HEK293 (cell line): Measurements from ENCODE around the gene TMPRSS4.

Source experiments
- BCL11A ChIP-seq: fragments of 450-650 bp; formaldehyde crosslinking; IDR thresholded peaks from 2 replicates; pipeline ENCODE4 v1.5.1; 2016; ENCODE audit warnings: low read depth, missing biosample characterization, missing genetic modification characterization
- EGR2 ChIP-seq: fragments of 450-650 bp; formaldehyde crosslinking; IDR thresholded peaks from 2 replicates; pipeline ENCODE4 v1.5.1; 2016; ENCODE audit warnings: low read depth, missing biosample characterization, missing genetic modification characterization
- SCRT1 ChIP-seq: fragments of 450-650 bp; formaldehyde crosslinking; IDR thresholded peaks from 2 replicates; pipeline ENCODE4 v1.5.1; 2016; ENCODE audit warnings: missing biosample characterization, missing genetic modification characterization, borderline replicate concordance
- SP2 ChIP-seq: fragments of 450-650 bp; formaldehyde crosslinking; IDR thresholded peaks from 2 replicates; pipeline ENCODE4 v1.5.1; 2016; ENCODE audit warnings: missing biosample characterization, missing genetic modification characterization
- SP3 ChIP-seq: fragments of 450-650 bp; formaldehyde crosslinking; IDR thresholded peaks from 2 replicates; pipeline ENCODE4 v1.5.1; 2016; ENCODE audit warnings: missing biosample characterization, missing genetic modification characterization
- WT1 ChIP-seq: fragments of 450-650 bp; formaldehyde crosslinking; IDR thresholded peaks from 2 replicates; pipeline ENCODE4 v1.5.1; 2016; ENCODE audit warnings: missing biosample characterization, missing genetic modification characterization
- ZBTB17 ChIP-seq: fragments of 450-650 bp; formaldehyde crosslinking; IDR thresholded peaks from 2 replicates; pipeline ENCODE4 v1.5.1; 2016; ENCODE audit warnings: missing biosample characterization, missing genetic modification characterization
- ZBTB7A ChIP-seq: fragments of 450-650 bp; formaldehyde crosslinking; IDR thresholded peaks from 2 replicates; pipeline ENCODE4 v1.5.1; 2016; ENCODE audit warnings: low read depth, missing biosample characterization, missing genetic modification characterization
- ZFP37 ChIP-seq: fragments of 450-650 bp; formaldehyde crosslinking; IDR thresholded peaks from 2 replicates; pipeline ENCODE4 v1.5.1; 2016; ENCODE audit warnings: missing biosample characterization, missing genetic modification characterization
- ZIC2 ChIP-seq: fragments of 450-650 bp; formaldehyde crosslinking; IDR thresholded peaks from 2 replicates; pipeline ENCODE4 v1.5.1; 2016; ENCODE audit warnings: missing biosample characterization, missing genetic modification characterization
- ZNF10 ChIP-seq: fragments of 450-650 bp; formaldehyde crosslinking; IDR thresholded peaks from 2 replicates; pipeline ENCODE4 v1.5.1; 2017; ENCODE audit warnings: missing biosample characterization, missing genetic modification characterization
- ZNF19 ChIP-seq: fragments of 450-650 bp; formaldehyde crosslinking; IDR thresholded peaks from 2 replicates; pipeline ENCODE4; 2016; ENCODE audit warnings: missing biosample characterization, missing genetic modification characterization, low read depth
- ZNF214 ChIP-seq: fragments of 450-650 bp; formaldehyde crosslinking; IDR thresholded peaks from 2 replicates; pipeline ENCODE4 v1.5.1; 2017; ENCODE audit warnings: missing biosample characterization, mild to moderate bottlenecking, missing genetic modification characterization, borderline replicate concordance
- ZNF394 ChIP-seq: fragments of 450-650 bp; formaldehyde crosslinking; IDR thresholded peaks from 2 replicates; pipeline ENCODE4 v1.5.1; 2016; ENCODE audit warnings: missing biosample characterization, missing genetic modification characterization, mild to moderate bottlenecking, moderate library complexity, borderline replicate concordance
- ZNF404 ChIP-seq: fragments of 450-650 bp; formaldehyde crosslinking; IDR thresholded peaks from 2 replicates; pipeline ENCODE4 v1.5.1; 2017; ENCODE audit warnings: missing biosample characterization, missing genetic modification characterization
- ZNF423 ChIP-seq: fragments of 450-650 bp; formaldehyde crosslinking; IDR thresholded peaks from 2 replicates; pipeline ENCODE4 v1.5.1; 2016; ENCODE audit warnings: missing biosample characterization, missing genetic modification characterization
- ZNF529 ChIP-seq: fragments of 450-650 bp; formaldehyde crosslinking; IDR thresholded peaks from 2 replicates; pipeline ENCODE4 v1.5.1; 2017; ENCODE audit warnings: missing genetic modification characterization, missing biosample characterization; ENCODE audit not compliant: insufficient replicate concordance
- ZNF558 ChIP-seq: fragments of 450-650 bp; formaldehyde crosslinking; IDR thresholded peaks from 2 replicates; pipeline ENCODE4 v1.5.1; 2016; ENCODE audit warnings: missing biosample characterization, missing genetic modification characterization
- ZNF585B ChIP-seq: fragments of 450-650 bp; formaldehyde crosslinking; IDR thresholded peaks from 2 replicates; pipeline ENCODE4 v1.5.1; 2016; ENCODE audit warnings: missing biosample characterization, missing genetic modification characterization
- ZNF596 ChIP-seq: fragments of 450-650 bp; IDR thresholded peaks from 2 replicates; pipeline ENCODE4 v1.5.0; 2018; ENCODE audit warnings: missing biosample characterization, mild to moderate bottlenecking, missing genetic modification characterization, moderate library complexity
- ZNF600 ChIP-seq: fragments of 450-650 bp; formaldehyde crosslinking; IDR thresholded peaks from 2 replicates; pipeline ENCODE4 v1.5.1; 2016; ENCODE audit warnings: missing biosample characterization, missing genetic modification characterization
- ZNF626 ChIP-seq: fragments of 450-650 bp; sonication (Bioruptor Pico); formaldehyde crosslinking; IDR thresholded peaks from 2 replicates; pipeline ENCODE4 v1.5.1; 2018; ENCODE audit warnings: missing biosample characterization, missing genetic modification characterization, inconsistent platforms
- ZNF76 ChIP-seq: fragments of 450-650 bp; formaldehyde crosslinking; IDR thresholded peaks from 2 replicates; pipeline ENCODE4; 2016; ENCODE audit warnings: low read depth, missing biosample characterization, missing genetic modification characterization, borderline replicate concordance
- ZNF837 ChIP-seq: fragments of 450-650 bp; formaldehyde crosslinking; IDR thresholded peaks from 2 replicates; pipeline ENCODE4 v1.5.1; 2016; ENCODE audit warnings: missing biosample characterization, missing genetic modification characterization
- TF ChIP-seq, protein P1 (sequence below): fragments of 450-650 bp; formaldehyde crosslinking; IDR thresholded peaks from 2 replicates; pipeline ENCODE4 v1.5.1; 2016; ENCODE audit warnings: missing biosample characterization, missing genetic modification characterization
- TF ChIP-seq, protein P2 (sequence below): fragments of 450-650 bp; formaldehyde crosslinking; IDR thresholded peaks from 2 replicates; pipeline ENCODE4 v1.5.1; 2016; ENCODE audit warnings: missing biosample characterization, missing genetic modification characterization
- TF ChIP-seq, protein P3 (sequence below): sonication (generic); formaldehyde crosslinking; IDR thresholded peaks from 2 replicates; pipeline ENCODE4 v1.8.1; 2022; ENCODE audit warnings: mild to moderate bottlenecking, moderate library complexity, missing genetic modification reagents
- TF ChIP-seq, protein P4 (sequence below): fragments of 450-650 bp; formaldehyde crosslinking; IDR thresholded peaks from 2 replicates; pipeline ENCODE4 v1.5.1; 2016; ENCODE audit warnings: missing biosample characterization, missing genetic modification characterization

TMPRSS4 gene

DNA sequence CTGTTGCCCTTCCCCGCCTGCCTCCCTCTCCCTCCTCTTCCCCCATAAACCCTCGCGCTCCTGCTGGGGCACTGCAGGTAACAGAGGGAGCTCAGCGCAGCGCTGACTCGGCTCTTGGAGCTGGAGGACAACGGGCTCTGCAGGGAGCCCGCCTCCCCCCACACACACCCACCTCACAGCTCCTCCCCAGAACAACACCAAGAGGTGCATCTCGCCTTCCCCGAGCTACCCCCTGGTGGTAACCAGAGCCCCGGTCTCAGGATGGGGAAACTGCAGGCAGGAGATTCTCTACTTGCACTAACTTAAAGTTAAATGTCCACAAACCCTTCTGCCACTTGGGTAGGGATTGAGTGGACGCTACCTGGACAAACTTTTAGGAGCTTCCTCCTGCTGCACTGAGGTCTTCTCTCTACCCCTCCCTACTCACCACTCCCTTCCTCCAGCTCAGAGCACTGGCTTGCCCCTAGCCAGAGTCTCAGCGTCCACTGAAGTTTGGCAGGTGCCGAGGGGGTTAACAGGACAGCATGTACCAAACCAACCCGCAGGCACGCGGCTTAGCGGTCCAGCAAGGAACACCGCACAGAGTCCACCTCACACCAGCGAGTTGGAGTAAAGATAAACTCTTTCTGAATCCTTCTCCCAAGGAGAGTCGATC is 79.8 kb downstream of the TMPRSS4 start (continued):
- peak; percentile 25; the same call in 1 of the 2 replicates for TF ChIP-seq ZNF600
- no peak for TF ChIP-seq ZNF404 (tag by site-specific recombination)
- TF ChIP-seq, protein P1, sequence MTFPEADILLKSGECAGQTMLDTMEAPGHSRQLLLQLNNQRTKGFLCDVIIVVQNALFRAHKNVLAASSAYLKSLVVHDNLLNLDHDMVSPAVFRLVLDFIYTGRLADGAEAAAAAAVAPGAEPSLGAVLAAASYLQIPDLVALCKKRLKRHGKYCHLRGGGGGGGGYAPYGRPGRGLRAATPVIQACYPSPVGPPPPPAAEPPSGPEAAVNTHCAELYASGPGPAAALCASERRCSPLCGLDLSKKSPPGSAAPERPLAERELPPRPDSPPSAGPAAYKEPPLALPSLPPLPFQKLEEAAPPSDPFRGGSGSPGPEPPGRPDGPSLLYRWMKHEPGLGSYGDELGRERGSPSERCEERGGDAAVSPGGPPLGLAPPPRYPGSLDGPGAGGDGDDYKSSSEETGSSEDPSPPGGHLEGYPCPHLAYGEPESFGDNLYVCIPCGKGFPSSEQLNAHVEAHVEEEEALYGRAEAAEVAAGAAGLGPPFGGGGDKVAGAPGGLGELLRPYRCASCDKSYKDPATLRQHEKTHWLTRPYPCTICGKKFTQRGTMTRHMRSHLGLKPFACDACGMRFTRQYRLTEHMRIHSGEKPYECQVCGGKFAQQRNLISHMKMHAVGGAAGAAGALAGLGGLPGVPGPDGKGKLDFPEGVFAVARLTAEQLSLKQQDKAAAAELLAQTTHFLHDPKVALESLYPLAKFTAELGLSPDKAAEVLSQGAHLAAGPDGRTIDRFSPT (tag by site-specific recombination): no peak
- TF ChIP-seq ZNF558 (tag by site-specific recombination): no peak
- no peak for TF ChIP-seq ZNF19 (tag by site-specific recombination)
- TF ChIP-seq ZNF76: peak; percentile 71
- TF ChIP-seq, protein P2, sequence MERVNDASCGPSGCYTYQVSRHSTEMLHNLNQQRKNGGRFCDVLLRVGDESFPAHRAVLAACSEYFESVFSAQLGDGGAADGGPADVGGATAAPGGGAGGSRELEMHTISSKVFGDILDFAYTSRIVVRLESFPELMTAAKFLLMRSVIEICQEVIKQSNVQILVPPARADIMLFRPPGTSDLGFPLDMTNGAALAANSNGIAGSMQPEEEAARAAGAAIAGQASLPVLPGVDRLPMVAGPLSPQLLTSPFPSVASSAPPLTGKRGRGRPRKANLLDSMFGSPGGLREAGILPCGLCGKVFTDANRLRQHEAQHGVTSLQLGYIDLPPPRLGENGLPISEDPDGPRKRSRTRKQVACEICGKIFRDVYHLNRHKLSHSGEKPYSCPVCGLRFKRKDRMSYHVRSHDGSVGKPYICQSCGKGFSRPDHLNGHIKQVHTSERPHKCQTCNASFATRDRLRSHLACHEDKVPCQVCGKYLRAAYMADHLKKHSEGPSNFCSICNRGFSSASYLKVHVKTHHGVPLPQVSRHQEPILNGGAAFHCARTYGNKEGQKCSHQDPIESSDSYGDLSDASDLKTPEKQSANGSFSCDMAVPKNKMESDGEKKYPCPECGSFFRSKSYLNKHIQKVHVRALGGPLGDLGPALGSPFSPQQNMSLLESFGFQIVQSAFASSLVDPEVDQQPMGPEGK (tag by site-specific recombination): 0 out of 2 replicates have a peak, but pooled peaks have one; percentile 36
- no peak for TF ChIP-seq ZNF585B (tag by site-specific recombination)
- TF ChIP-seq, protein P3, sequence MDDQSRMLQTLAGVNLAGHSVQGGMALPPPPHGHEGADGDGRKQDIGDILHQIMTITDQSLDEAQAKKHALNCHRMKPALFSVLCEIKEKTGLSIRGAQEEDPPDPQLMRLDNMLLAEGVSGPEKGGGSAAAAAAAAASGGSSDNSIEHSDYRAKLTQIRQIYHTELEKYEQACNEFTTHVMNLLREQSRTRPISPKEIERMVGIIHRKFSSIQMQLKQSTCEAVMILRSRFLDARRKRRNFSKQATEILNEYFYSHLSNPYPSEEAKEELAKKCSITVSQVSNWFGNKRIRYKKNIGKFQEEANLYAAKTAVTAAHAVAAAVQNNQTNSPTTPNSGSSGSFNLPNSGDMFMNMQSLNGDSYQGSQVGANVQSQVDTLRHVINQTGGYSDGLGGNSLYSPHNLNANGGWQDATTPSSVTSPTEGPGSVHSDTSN (CRISPR knock-in tag): no peak
- peak; percentile 53 for TF ChIP-seq SP3 (tag by site-specific recombination)
- TF ChIP-seq ZNF529 (tag by site-specific recombination): no peak
- no peak for TF ChIP-seq BCL11A (tag by site-specific recombination)
- no peak for TF ChIP-seq ZNF214 (tag by site-specific recombination)
- no peak for TF ChIP-seq ZBTB7A
- no peak for TF ChIP-seq ZNF10 (tag by site-specific recombination)
- 0 out of 2 replicates have a peak, but pooled peaks have one; percentile 23 for TF ChIP-seq SP2
- TF ChIP-seq, protein P4, sequence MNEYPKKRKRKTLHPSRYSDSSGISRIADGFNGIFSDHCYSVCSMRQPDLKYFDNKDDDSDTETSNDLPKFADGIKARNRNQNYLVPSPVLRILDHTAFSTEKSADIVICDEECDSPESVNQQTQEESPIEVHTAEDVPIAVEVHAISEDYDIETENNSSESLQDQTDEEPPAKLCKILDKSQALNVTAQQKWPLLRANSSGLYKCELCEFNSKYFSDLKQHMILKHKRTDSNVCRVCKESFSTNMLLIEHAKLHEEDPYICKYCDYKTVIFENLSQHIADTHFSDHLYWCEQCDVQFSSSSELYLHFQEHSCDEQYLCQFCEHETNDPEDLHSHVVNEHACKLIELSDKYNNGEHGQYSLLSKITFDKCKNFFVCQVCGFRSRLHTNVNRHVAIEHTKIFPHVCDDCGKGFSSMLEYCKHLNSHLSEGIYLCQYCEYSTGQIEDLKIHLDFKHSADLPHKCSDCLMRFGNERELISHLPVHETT (tag by site-specific recombination): no peak
- TF ChIP-seq ZNF626: no peak
- TF ChIP-seq ZIC2: peak; percentile 99
- peak; percentile 47; the same call in 1 of the 2 replicates for TF ChIP-seq WT1
- TF ChIP-seq SCRT1 (tag by site-specific recombination): no peak
- no peak for TF ChIP-seq ZFP37 (tag by site-specific recombination)
- no peak for TF ChIP-seq ZNF596 (tag by site-specific recombination)
- no peak for TF ChIP-seq ZNF394
- TF ChIP-seq ZBTB17: no peak
- peak; percentile 89 for TF ChIP-seq ZNF423
- peak; percentile 80 for TF ChIP-seq EGR2
- no peak for TF ChIP-seq ZNF837 (tag by site-specific recombination)
